SH-SY5Y (cell line): ENCODE measurements around the gene ZNF787.

Experiments
- GATA2 ChIP-seq: IDR thresholded peaks from 2 replicates; pipeline ENCODE4 v1.6.1; 2011; ENCODE audit warnings: mild to moderate bottlenecking, low read depth, low read length
- GATA3 ChIP-seq: IDR thresholded peaks from 2 replicates; pipeline ENCODE4 v1.6.1; 2011; ENCODE audit warnings: low read depth, mild to moderate bottlenecking, low read length, moderate library complexity

Gene ZNF787

GRCh38 chr19:56108447-56109195 is 12.5 kb downstream of the ZNF787 start:
- TF ChIP-seq GATA2 (no peak), GATA3 (no peak)

GRCh38 chr19:56107626-56108351 is 13.3 kb downstream of the ZNF787 start:
- TF ChIP-seq GATA3, result no peak
- TF ChIP-seq GATA2, result no peak

GRCh38 chr19:56106993-56107392 is 14.1 kb downstream of the ZNF787 start:
- TF ChIP-seq GATA3, result no peak
- no peak for TF ChIP-seq GATA2

GRCh38 chr19:56106397-56106849 is 14.7 kb downstream of the ZNF787 start:
- TF ChIP-seq GATA2, result no peak

- TF ChIP-seq GATA2, result no peak
- no peak for TF ChIP-seq GATA3
Measured at GRCh38 chr19:56105090-56105701, 15.9 kb downstream of the ZNF787 start.

GRCh38 chr19:56104423-56104822 is 16.7 kb downstream of the ZNF787 start:
- TF ChIP-seq GATA2 (no peak), GATA3 (no peak)

- TF ChIP-seq GATA3, result no peak
- TF ChIP-seq GATA2, result no peak
Measured at GRCh38 chr19:56103027-56103614, 18.0 kb downstream of the ZNF787 start.

GRCh38 chr19:56101746-56102535 is 19.2 kb downstream of the ZNF787 start:
- TF ChIP-seq GATA2, result no peak
- TF ChIP-seq GATA3, result no peak

- TF ChIP-seq GATA2 (no peak), GATA3 (no peak)
Measured at GRCh38 chr19:56101095-56101494, 20.0 kb downstream of the ZNF787 start.

- no peak for TF ChIP-seq GATA3
- no peak for TF ChIP-seq GATA2
Measured at GRCh38 chr19:56099638-56100539, 21.2 kb downstream of the ZNF787 start.

GRCh38 chr19:56098731-56099568 is 22.1 kb downstream of the ZNF787 start:
- TF ChIP-seq GATA3 (no peak), GATA2 (no peak)

- TF ChIP-seq GATA3, result no peak
- TF ChIP-seq GATA2, result no peak
Measured at GRCh38 chr19:56097776-56098175, 23.3 kb downstream of the ZNF787 start.
